Spleen (tissue), 11 donors: ENCODE measurements around the gene MTCP1. TPM values are rescaled to one million over a fixed set of nuclear protein-coding genes. Genes with fewer than 3 reads are reported as not detected.

Experiments used
- DNase-seq: peaks from one replicate; pipeline ENCODE4 v3.0.0-alpha.2; 2020
- H3K27ac ChIP-seq, 8 donors: fragments of 200-600 bp; sonication (generic) in 7 of 8; 1 replicate in 4 of 8; 2 replicates in 4 of 8; pipeline versions ENCODE4 v1.5.0 to v1.8.0; 2016 to 2021; ENCODE audit warnings: inconsistent platforms in 4 of 8, mild to moderate bottlenecking in 4 of 8, moderate library complexity in 1 of 8
- H3K27me3 ChIP-seq, 7 donors: fragments of 200-600 bp; sonication (generic) in 6 of 7; replicated peaks in 1 of 7; 1 replicate in 4 of 7; 2 replicates in 3 of 7; pipeline versions ENCODE4 v1.5.0 to v1.8.0; 2016 to 2021; ENCODE audit warnings: inconsistent platforms in 3 of 7, mild to moderate bottlenecking in 1 of 7
- H3K36me3 ChIP-seq, 6 donors: fragments of 200-600 bp; sonication (generic) in 5 of 6; 1 replicate in 4 of 6; 2 replicates in 2 of 6; pipeline versions ENCODE4 v1.5.0 to v1.8.0; 2016 to 2021; ENCODE audit warnings: inconsistent platforms in 2 of 6
- H3K4me1 ChIP-seq, 6 donors: fragments of 200-600 bp; sonication (generic) in 5 of 6; 1 replicate in 3 of 6; 2 replicates in 3 of 6; pipeline versions ENCODE4 v1.5.0 to v1.8.0; 2016 to 2021; ENCODE audit warnings: inconsistent platforms in 3 of 6
- H3K4me3 ChIP-seq, 8 donors: fragments of 200-600 bp; sonication (generic) in 7 of 8; 1 replicate in 4 of 8; 2 replicates in 4 of 8; pipeline versions ENCODE4 v1.5.0 to v1.8.0; 2016 to 2021; ENCODE audit warnings: inconsistent platforms in 4 of 8, mild to moderate bottlenecking in 4 of 8, moderate library complexity in 2 of 8
- H3K9me3 ChIP-seq, 8 donors: fragments of 200-600 bp; sonication (generic) in 7 of 8; 1 replicate in 4 of 8; 2 replicates in 4 of 8; pipeline versions ENCODE4 v1.5.0 to v1.8.0; 2016 to 2021; ENCODE audit warnings: inconsistent platforms in 4 of 8
- POLR2A ChIP-seq, 3 donors: fragments of 450-650 bp; IDR thresholded peaks; one replicate each; pipeline ENCODE4 v1.5.1; 2017; ENCODE audit warnings: antibody characterized with exemption in 3 of 3, mild to moderate bottlenecking in 1 of 3
- POLR2AphosphoS5 ChIP-seq, 3 donors: sonication (generic); formaldehyde crosslinking; IDR thresholded peaks; one replicate each; pipeline ENCODE4 v1.5.1; 2017; ENCODE audit warnings: antibody characterized with exemption in 3 of 3
- WGBS, 5 donors: extraction: QIAGEN DNeasy Blood & Tissue Kit in 3 of 5; methylation state at CpG; one replicate each; pipeline versions ENCODE4 v1.1.5 to v1.1.7; 2013 to 2018; 5-methylcytosine and 5-hydroxymethylcytosine counted together
- intact Hi-C: fragments of 100-400 bp; cut with DNase I; formaldehyde crosslinking; loops from one replicate; pipeline ENCODE4 v1.15.0; 2023; ENCODE audit warnings: low total_unique reads
- polyA plus RNA-seq, 3 donors: library from polyadenylated mRNA; stranded (reverse); fragments of 200-250 nt; gene quantifications; one replicate each; pipeline ENCODE4 v1.2.1, GENCODE V29; 2013
- total RNA-seq, 7 donors: library from RNA; depleted of rRNA in 3 of 7; stranded (reverse); fragments of >200 nt in 3 of 7; fragmentation: NEBNext Ultra II Directional in 4 of 7; extraction: Animal tissue kit (Norgen Biotek cat#: 25700) in 4 of 7; gene quantifications; one replicate each; pipeline versions ENCODE4 v1.1.0 to v1.2.1, GENCODE V29; 2016 to 2021
- TF ChIP-seq, protein P1 (sequence below), 11 experiments: fragments of 200-600 bp in 7 of 11; fragments of 450-650 bp in 4 of 11; sonication (generic) in 4 of 11; IDR thresholded peaks in 8 of 11; conservative IDR thresholded peaks in 3 of 11; 1 replicate in 7 of 11; 2 replicates in 4 of 11; pipeline versions ENCODE4 v1.4.0 to v1.8.0; 2016 to 2021; ENCODE audit warnings: antibody characterized with exemption in 11 of 11, inconsistent platforms in 4 of 11, mild to moderate bottlenecking in 1 of 11
- donor health status: healthy with polysubstance abuse.
- donor health status: DM: no; HTN: no; CAD: no; lungs with moderate emphysema.
- donor health status: DM: no; HTN: no; CAD: no.
- donor health status: Bipolar disorder and iron deficiency.
- donor health status: healthy.
- donor health status: DM: no; HTN: no; CAD: no.
- donor health status: DM: yes; HTN: yes; CAD: no.

The MTCP1 gene
- total and polyA plus RNA-seq, 10 donors, result 1.2 to 33.0 (median 15.5) TPM

DNA sequence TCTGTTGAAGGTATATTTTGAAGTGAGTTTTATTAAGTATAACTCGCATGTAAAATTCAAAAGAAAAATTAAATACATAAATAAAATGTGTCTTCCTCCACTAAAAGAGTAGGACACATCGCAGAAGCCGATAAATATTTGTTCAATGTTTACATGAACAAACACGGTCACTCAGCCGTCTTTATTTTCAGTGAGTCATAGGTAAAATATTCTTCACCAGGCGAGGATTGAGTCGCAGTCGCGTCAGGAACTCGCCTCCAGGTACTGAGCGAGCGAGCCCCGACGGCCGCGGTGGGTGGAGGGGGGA, 44.6 kb downstream of the MTCP1 start:
- no peaks in the 10 kb centered on the region for H3K36me3 ChIP-seq
- H3K4me1 ChIP-seq, result peaks cover 0 to 27% (median 14%) of the 10 kb centered on the region in 6 donors
- H3K27ac ChIP-seq, result peak overlapping the region; percentile 84 to 97 (median 96)
- 0 to 52% (median 1%) methylated on average over 16 of the region's 16 CpGs for WGBS, 5 donors
- H3K27me3 ChIP-seq, result no peaks in the 10 kb centered on the region
- peak overlapping the region in 7 of 8 donors; percentile 12 to 76 (median 52) for H3K4me3 ChIP-seq
- no peak for DNase-seq
- TF ChIP-seq POLR2A (IDR thresholded peaks at IDR 0.05), result no peak
- TF ChIP-seq, protein P1, sequence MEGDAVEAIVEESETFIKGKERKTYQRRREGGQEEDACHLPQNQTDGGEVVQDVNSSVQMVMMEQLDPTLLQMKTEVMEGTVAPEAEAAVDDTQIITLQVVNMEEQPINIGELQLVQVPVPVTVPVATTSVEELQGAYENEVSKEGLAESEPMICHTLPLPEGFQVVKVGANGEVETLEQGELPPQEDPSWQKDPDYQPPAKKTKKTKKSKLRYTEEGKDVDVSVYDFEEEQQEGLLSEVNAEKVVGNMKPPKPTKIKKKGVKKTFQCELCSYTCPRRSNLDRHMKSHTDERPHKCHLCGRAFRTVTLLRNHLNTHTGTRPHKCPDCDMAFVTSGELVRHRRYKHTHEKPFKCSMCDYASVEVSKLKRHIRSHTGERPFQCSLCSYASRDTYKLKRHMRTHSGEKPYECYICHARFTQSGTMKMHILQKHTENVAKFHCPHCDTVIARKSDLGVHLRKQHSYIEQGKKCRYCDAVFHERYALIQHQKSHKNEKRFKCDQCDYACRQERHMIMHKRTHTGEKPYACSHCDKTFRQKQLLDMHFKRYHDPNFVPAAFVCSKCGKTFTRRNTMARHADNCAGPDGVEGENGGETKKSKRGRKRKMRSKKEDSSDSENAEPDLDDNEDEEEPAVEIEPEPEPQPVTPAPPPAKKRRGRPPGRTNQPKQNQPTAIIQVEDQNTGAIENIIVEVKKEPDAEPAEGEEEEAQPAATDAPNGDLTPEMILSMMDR (IDR thresholded peaks at IDR 0.05 in 8 of 11, conservative IDR thresholded peaks at IDR 0.05 in 3 of 11), result no peak
- TF ChIP-seq POLR2AphosphoS5 (IDR thresholded peaks at IDR 0.05), result no peak
- intact Hi-C loops, result no loop called here
- H3K9me3 ChIP-seq, result no peaks in the 10 kb centered on the region

DNA sequence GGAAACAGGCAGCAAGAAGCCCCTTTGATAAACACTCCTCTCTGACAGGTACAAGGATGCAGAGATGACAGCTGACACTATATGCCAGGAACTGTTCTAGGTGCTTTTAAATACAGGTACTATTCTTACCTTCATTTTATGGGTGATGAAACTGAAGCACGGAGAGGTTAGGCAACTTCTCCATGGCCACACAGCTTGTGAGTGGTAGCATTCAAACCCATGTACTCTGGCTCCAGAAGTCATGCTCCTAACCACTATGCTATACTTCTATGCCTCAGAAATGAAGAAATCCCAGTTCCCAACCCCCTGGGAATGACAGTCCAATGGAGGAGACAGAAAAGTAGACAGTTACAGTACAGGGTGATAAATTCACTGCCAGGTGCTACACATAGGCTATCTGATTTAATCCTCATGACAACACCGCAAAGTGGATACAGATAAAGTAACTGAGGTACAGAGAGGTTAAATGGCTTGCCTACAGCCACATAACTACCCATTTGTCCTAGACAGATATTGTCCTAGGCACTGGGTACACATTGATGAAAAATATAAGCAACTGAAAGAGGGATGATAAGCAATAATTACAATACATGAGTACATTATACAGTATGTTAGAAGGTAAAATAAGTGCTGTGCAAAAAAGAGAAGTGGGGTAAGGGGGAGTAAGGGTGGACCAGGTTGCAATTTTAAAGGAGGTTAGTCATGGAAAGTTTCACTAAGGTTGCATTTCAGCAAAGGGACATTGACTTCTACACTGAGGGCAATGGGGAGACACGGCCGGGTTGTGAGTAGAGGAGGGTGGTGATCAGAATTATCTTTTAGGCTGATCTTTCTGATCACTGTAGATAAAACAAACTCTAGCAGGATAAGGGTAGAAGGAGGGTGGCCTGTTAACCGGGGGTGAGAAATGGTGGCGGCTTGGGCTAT, 46.8 kb downstream of the MTCP1 start:
- Histone ChIP-seq H3K27me3 (no peaks in the 10 kb centered on the region), H3K27ac (no peak overlapping the region), H3K4me3 (no peak overlapping the region), H3K36me3 (no peaks in the 10 kb centered on the region), H3K4me1 (peaks cover 0 to 21% (median 13%) of the 10 kb centered on the region in 6 donors), H3K9me3 (no peaks in the 10 kb centered on the region)
- TF ChIP-seq, protein P1 (IDR thresholded peaks at IDR 0.05 in 8 of 11, conservative IDR thresholded peaks at IDR 0.05 in 3 of 11), result no peak
- TF ChIP-seq POLR2A (IDR thresholded peaks at IDR 0.05) (no peak), POLR2AphosphoS5 (IDR thresholded peaks at IDR 0.05) (no peak)
- WGBS, 5 donors, result 82 to 94% (median 87%) methylated on average over 6 of the region's 6 CpGs
- DNase-seq, result no peak
- intact Hi-C loops, result no loop called here

DNA sequence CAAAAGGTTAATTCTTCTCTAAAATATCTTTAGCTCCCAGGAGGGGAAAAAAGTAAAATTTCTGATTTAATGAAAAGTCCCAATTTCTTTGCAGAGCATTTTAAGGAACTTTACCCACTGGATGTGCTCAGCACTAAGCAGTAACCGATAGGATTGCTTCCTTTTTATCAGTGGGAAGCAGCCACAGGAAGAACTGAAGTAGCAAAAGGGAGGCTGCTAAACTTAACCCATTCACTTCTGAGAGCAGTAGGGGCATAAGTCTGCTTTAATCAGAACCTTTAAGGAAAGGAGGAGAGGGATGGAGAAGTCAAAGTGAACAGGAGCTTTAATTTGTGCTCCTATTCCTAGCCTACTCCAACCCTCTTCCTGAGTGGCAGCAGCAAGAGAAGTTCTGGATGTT, 48.4 kb downstream of the MTCP1 start, which contains the start of gene F8:
F8 (minus strand) TSS at position 139 of the 400 bp plus-strand sequence. CDS start 171 bp downstream, outside the sequence.
- intact Hi-C loops, result no loop called here
- H3K27me3 ChIP-seq, result no peaks in the 10 kb centered on the region
- no peaks in the 10 kb centered on the region for H3K36me3 ChIP-seq
- WGBS, 5 donors, result 0 to 22% (median 3%) methylated on average over 1 of the region's 1 CpG
- DNase-seq, result no peak
- TF ChIP-seq, protein P1 (IDR thresholded peaks at IDR 0.05 in 8 of 11, conservative IDR thresholded peaks at IDR 0.05 in 3 of 11), result no peak
- TF ChIP-seq POLR2AphosphoS5 (IDR thresholded peaks at IDR 0.05) (peak in 1 of 3 donors; percentile 8), POLR2A (IDR thresholded peaks at IDR 0.05) (peak in 1 of 3 donors; percentile 26)
- no peaks in the 10 kb centered on the region for H3K9me3 ChIP-seq
- peak within 1 kb of the TSS in 5 of 8 donors; percentile 18 to 46 (median 30) for H3K27ac ChIP-seq
- peak within 1 kb of the TSS; percentile 4 to 59 (median 31) for H3K4me3 ChIP-seq
- peaks cover 0 to 5% (median 0%) of the 10 kb centered on the region in 6 donors for H3K4me1 ChIP-seq

DNA sequence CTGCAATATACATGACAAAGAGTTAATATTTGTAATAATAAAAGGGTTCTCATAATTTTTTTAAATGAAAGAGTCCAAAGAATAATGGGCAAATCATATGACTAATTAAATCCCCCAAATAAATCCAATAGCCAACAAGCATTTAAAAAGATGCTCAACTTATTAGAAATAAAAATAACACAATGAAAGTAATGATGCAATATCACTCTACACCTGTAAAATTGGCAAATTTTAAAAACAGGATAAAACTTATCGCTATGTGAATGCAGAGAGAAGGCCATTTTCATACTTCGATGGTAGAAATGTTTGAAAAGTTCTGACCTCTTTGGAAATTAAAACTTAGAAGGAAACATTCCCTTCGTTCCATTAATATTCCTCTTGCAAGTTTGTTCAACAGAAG, 50.3 kb downstream of the MTCP1 start:
- Histone ChIP-seq H3K27ac (no peak overlapping the region), H3K4me3 (peak overlapping the region in 5 of 8 donors; percentile 6 to 59 (median 35)), H3K36me3 (no peaks in the 10 kb centered on the region), H3K9me3 (no peaks in the 10 kb centered on the region), H3K4me1 (no peaks in the 10 kb centered on the region), H3K27me3 (no peaks in the 10 kb centered on the region)
- WGBS, 5 donors, result 69 to 90% (median 75%) methylated on average over 3 of the region's 3 CpGs
- TF ChIP-seq POLR2A (IDR thresholded peaks at IDR 0.05) (no peak), POLR2AphosphoS5 (IDR thresholded peaks at IDR 0.05) (no peak)
- TF ChIP-seq, protein P1 (IDR thresholded peaks at IDR 0.05 in 8 of 11, conservative IDR thresholded peaks at IDR 0.05 in 3 of 11), result no peak
- no peak for DNase-seq
- intact Hi-C loops, result no loop called here
